ENCODE data around the gene KHK. TPM values are rescaled to one million over a fixed set of nuclear protein-coding genes. Genes with fewer than 3 reads are reported as not detected.

KHK gene
- total RNA-seq, 1 donor from 2014 or later: 2.9 TPM

DNA sequence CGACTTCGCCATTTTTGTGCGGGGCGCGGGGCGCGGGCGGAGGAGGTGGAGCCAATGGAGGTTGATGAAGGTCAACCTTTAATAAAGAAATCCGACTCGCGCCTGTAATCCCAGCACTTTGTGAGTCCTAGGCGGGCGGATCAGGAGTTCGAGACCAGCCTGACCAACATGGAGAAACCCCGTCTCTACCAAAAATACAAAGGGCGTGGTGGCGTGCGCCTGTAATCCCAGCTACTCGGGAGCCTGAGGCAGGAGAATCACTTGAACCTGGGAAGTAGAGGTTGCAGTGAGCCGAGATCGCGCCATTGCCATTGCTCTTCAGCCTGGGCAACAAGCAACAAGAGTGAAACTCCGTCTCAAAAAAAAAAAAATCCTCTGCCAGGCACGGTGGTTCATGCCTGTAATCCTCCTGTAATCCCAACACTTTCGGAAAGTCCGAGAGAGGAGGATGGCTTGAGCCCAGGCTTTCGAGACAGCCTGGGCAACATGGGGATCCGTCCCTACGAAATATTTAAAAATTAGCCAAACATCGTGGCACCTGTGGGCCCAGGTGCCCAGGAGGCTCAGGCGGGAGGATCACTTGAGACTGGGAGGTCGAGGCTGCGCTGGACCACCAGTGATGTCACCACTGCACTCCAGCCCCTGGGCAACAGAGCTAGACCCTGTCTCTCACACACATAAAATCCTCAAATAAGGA, 48.4 kb downstream of the KHK start:
- no peak for DNase-seq
- H3K27ac ChIP-seq (replicated peaks): peak overlapping the region; percentile 94
- H3K4me3 ChIP-seq: peak overlapping the region; percentile 99
- H3K36me3 ChIP-seq: peaks cover 29% of the 10 kb centered on the region
- TF ChIP-seq, protein P1, sequence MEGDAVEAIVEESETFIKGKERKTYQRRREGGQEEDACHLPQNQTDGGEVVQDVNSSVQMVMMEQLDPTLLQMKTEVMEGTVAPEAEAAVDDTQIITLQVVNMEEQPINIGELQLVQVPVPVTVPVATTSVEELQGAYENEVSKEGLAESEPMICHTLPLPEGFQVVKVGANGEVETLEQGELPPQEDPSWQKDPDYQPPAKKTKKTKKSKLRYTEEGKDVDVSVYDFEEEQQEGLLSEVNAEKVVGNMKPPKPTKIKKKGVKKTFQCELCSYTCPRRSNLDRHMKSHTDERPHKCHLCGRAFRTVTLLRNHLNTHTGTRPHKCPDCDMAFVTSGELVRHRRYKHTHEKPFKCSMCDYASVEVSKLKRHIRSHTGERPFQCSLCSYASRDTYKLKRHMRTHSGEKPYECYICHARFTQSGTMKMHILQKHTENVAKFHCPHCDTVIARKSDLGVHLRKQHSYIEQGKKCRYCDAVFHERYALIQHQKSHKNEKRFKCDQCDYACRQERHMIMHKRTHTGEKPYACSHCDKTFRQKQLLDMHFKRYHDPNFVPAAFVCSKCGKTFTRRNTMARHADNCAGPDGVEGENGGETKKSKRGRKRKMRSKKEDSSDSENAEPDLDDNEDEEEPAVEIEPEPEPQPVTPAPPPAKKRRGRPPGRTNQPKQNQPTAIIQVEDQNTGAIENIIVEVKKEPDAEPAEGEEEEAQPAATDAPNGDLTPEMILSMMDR (IDR thresholded peaks at IDR 0.05; ENCODE audit: borderline replicate concordance): no peak
- intact Hi-C loops (cut with micrococcal nuclease): no loop called here
- no peaks in the 10 kb centered on the region for H3K27me3 ChIP-seq (ENCODE audit: low read depth)
- peaks cover 23% of the 10 kb centered on the region for H3K4me1 ChIP-seq
- no peaks in the 10 kb centered on the region for H3K9me3 ChIP-seq (replicated peaks)

DNA sequence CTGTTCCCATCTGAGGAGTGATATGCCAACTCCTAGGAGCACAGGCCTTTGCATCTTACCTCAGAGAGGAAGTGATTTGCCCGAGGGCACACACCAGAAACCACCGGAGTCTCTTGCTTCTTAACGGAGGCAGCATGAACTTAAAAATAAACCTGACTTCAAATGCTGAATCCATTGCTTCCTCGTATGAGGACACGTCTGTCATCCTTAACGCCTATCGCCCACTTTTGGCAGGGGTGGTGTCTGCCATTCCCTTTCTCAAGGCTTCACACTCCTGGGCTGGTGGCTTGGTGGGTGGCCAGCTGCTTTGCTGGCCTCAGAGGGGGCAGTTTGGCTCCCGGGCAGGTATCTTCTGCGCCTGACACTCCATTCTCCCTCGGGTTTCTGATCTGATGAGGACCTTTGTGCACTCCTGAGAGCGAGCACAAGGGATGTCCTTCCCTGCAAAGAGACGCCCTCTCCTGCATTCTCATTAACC, 48.9 kb downstream of the KHK start:
- Histone ChIP-seq H3K9me3 (replicated peaks) (no peaks in the 10 kb centered on the region), H3K36me3 (peaks cover 23% of the 10 kb centered on the region), H3K27me3 (ENCODE audit: low read depth) (no peaks in the 10 kb centered on the region), H3K4me1 (peaks cover 23% of the 10 kb centered on the region), H3K4me3 (no peak overlapping the region), H3K27ac (replicated peaks) (peak overlapping the region; percentile 94)
- TF ChIP-seq, protein P1 (IDR thresholded peaks at IDR 0.05; ENCODE audit: borderline replicate concordance): no peak
- no peak for DNase-seq
- intact Hi-C loops (cut with micrococcal nuclease): no loop called here

DNA sequence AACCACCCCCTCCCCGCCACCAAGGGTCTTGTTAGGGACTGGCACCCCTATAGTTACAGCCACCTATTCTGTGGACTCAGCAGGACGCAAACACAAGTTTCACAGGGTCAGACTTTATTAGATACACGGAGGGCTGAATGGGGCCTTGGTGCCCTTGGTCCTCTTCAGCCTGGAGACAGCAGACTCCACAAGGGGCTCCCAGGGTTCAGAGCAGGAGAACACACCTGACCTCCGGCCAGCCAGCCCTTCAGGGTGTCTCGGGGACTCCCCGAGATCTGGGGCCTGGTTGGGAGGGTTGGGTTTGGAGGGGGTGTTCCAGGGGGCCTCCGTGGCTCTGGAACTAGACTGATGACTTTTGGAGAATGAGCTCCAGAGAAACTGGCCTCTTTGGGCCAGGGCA, 50.2 kb downstream of the KHK start:
- H3K9me3 ChIP-seq (replicated peaks): no peaks in the 10 kb centered on the region
- no peak for DNase-seq
- intact Hi-C loops (cut with micrococcal nuclease): no loop called here

DNA sequence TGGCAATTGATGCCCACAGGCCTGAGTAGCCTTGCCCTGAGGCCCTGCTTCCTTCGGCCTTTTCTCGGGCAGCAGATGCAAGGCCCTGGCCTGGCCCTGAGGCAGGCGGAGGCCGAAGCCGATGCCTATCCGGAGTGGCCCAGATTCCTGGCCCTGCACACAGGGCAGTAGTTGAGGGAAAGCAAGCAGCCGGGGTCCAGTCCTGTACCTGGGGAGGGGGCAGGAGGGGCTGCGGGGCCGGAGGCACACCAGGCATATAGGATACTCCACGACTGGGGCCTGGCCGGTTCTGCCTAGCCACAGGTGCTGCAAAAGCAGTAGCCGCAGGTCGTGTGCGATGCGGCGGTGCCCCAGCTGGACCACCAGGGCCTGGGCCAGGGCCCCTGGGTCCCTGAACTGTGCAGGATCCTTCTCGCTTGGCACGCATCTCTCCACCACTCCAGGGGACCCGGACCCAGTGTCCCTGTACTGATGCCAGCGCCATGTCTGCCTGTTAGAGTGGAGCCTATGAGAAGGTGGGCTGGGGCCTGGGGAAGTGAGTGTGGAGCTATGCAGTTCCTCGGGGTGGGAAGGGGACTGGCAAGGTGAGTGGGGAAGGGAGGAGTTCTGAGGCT, 50.9 kb downstream of the KHK start:
- H3K9me3 ChIP-seq (replicated peaks): no peaks in the 10 kb centered on the region
- no peak for DNase-seq
- no peak overlapping the region for H3K27ac ChIP-seq (replicated peaks)
- TF ChIP-seq, protein P1 (IDR thresholded peaks at IDR 0.05; ENCODE audit: borderline replicate concordance): no peak
- intact Hi-C loops (cut with micrococcal nuclease): no loop called here
- H3K4me1 ChIP-seq: peaks cover 19% of the 10 kb centered on the region
- peaks cover 4% of the 10 kb centered on the region for H3K36me3 ChIP-seq
- H3K27me3 ChIP-seq (ENCODE audit: low read depth): no peaks in the 10 kb centered on the region
- no peak overlapping the region for H3K4me3 ChIP-seq

More for the DNA sequence above, 50.2 kb downstream of the KHK start:
- H3K36me3 ChIP-seq: peaks cover 10% of the 10 kb centered on the region
- no peak overlapping the region for H3K27ac ChIP-seq (replicated peaks)
- H3K4me3 ChIP-seq: no peak overlapping the region
- H3K4me1 ChIP-seq: peaks cover 23% of the 10 kb centered on the region
- H3K27me3 ChIP-seq (ENCODE audit: low read depth): no peaks in the 10 kb centered on the region
- TF ChIP-seq, protein P1 (IDR thresholded peaks at IDR 0.05; ENCODE audit: borderline replicate concordance): no peak

DNA sequence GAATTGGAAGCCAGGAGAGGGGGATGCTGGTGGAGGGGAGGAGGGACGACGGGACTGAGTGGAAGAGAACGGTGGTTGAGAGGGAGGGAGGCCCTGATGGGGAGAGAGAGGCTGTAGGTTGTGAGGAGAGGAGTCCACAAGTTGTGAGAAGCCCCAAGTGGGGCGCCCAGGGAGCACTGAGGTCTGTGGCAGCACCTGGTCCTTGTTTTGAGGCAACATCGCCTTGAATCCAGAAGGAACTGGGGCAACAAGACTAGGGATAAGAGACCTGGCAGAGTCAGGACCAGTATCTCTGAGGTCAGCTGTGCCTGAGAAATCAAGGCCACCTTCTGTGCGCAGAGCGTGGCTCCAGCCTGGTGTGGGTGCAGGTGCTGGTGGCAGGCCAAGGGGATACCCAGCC, 51.5 kb downstream of the KHK start:
- Histone ChIP-seq H3K27ac (replicated peaks) (no peak overlapping the region), H3K36me3 (no peaks in the 10 kb centered on the region), H3K4me3 (no peak overlapping the region), H3K27me3 (ENCODE audit: low read depth) (no peaks in the 10 kb centered on the region), H3K4me1 (peaks cover 12% of the 10 kb centered on the region), H3K9me3 (replicated peaks) (no peaks in the 10 kb centered on the region)
- DNase-seq: no peak
- TF ChIP-seq, protein P1 (IDR thresholded peaks at IDR 0.05; ENCODE audit: borderline replicate concordance): no peak
- intact Hi-C loops (cut with micrococcal nuclease): no loop called here

Data from left ventricle myocardium inferior (tissue), 1 donor.